Measurements from ENCODE around the gene SLMAP. TPM values are rescaled to one million over a fixed set of nuclear protein-coding genes. Genes with fewer than 3 reads are reported as not detected.

Gene SLMAP
- total RNA-seq, 3 donors from 2014 or later (not counting 1 experiment from before 2014, with no cell fraction given), result 79.4 to 98.6 (median 89.0) TPM

DNA sequence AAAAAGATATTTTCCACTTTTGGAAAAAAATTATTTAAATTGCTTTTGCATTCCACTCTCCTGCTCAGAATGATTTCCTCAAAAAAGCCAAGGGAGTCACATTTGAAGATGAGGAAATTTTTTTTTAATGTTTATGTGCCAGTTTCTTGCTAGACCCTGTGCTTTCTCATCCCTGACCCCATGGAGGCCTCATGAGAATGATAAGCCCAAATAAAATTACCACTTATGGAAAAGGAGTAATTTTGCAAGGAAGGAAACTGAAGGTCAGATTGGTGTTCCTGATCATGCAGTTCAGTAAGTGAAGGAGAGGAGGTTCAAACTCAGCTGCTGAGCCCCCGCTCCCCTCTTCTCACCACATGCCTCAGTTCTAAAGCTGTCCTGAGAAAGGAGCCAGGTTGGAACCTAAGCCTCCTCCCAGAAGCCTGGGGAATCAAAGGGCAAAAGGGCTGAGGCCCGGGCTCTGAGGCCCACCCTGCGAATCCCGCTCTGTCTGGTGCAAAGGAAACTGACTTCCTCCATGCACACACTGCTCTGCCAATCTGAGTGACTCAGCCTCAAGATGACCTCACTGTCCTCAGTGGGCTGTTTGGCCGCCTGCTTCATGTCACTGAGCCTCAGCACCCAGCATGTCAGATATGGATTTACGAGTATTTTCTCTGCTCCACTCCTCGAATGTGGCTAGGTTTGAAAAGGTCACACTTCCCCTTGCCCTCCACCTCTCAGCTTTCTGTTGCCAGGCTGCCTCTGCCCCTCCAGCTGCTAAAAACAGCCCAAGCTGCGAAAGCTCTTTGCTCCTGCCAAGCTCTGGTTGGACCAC, 195.2 kb downstream of the SLMAP start:
- H3K4me1 ChIP-seq (ENCODE audit: control insufficient read depth, insufficient read depth, low read length), result peaks cover 7% of the 10 kb centered on the region
- intact Hi-C loops (cut with micrococcal nuclease), result no loop called here
- H3K9me3 ChIP-seq (ENCODE audit: control insufficient read depth, insufficient read depth, low read length), result no peaks in the 10 kb centered on the region
- Mint-ChIP-seq H3K27ac (no peak overlapping the region), H3K4me1 (peaks cover 0 to 6% of the 10 kb centered on the region in 2 donors), H3K27me3 (ENCODE audit: low read depth in 2 of 2) (peaks cover 0 to 3% of the 10 kb centered on the region in 2 donors), H3K4me3 (no peak overlapping the region), H3K9me3 (no peaks in the 10 kb centered on the region), H3K36me3 (no peaks in the 10 kb centered on the region)
- no peak overlapping the region for H3K27ac ChIP-seq (ENCODE audit: low read length)
- TF ChIP-seq CTCF (IDR thresholded peaks at IDR 0.05), result no peak
- no peaks in the 10 kb centered on the region for H3K27me3 ChIP-seq (ENCODE audit: control insufficient read depth, insufficient read depth, low read length)
- ATAC-seq (peak; percentile 60 to 70 (median 62)), DNase-seq (no peak)
- H3K4me3 ChIP-seq (ENCODE audit: low read length), result no peak overlapping the region
- no peaks in the 10 kb centered on the region for H3K36me3 ChIP-seq (ENCODE audit: control insufficient read depth, insufficient read depth, low read length)
- 38% methylated on average over 8 of the region's 8 CpGs for WGBS (ENCODE audit: insufficient coverage)

- DNase-seq (no peak), ATAC-seq (no peak)
- no peaks in the 10 kb centered on the region for H3K9me3 Mint-ChIP-seq
- TF ChIP-seq CTCF (IDR thresholded peaks at IDR 0.05), result no peak
- peaks cover 7% of the 10 kb centered on the region for H3K4me1 ChIP-seq (ENCODE audit: control insufficient read depth, insufficient read depth, low read length)
- H3K27ac Mint-ChIP-seq, result no peak overlapping the region
- intact Hi-C loops (cut with micrococcal nuclease), result no loop called here
- H3K36me3 Mint-ChIP-seq, result no peaks in the 10 kb centered on the region
- H3K4me1 Mint-ChIP-seq, result peaks cover 0 to 6% of the 10 kb centered on the region in 2 donors
- H3K4me3 ChIP-seq (ENCODE audit: low read length), result no peak overlapping the region
- H3K9me3 ChIP-seq (ENCODE audit: control insufficient read depth, insufficient read depth, low read length), result no peaks in the 10 kb centered on the region
- H3K36me3 ChIP-seq (ENCODE audit: control insufficient read depth, insufficient read depth, low read length), result no peaks in the 10 kb centered on the region
- peaks cover 0 to 3% of the 10 kb centered on the region in 2 donors for H3K27me3 Mint-ChIP-seq (ENCODE audit: low read depth in 2 of 2)
- H3K4me3 Mint-ChIP-seq, result no peak overlapping the region
- H3K27me3 ChIP-seq (ENCODE audit: control insufficient read depth, insufficient read depth, low read length), result no peaks in the 10 kb centered on the region
- WGBS (ENCODE audit: insufficient coverage), result 93% methylated on average over 4 of the region's 4 CpGs
- H3K27ac ChIP-seq (ENCODE audit: low read length), result no peak overlapping the region
Measured at GRCh38 chr3:57952208-57952631, 196.1 kb downstream of the SLMAP start.

DNA sequence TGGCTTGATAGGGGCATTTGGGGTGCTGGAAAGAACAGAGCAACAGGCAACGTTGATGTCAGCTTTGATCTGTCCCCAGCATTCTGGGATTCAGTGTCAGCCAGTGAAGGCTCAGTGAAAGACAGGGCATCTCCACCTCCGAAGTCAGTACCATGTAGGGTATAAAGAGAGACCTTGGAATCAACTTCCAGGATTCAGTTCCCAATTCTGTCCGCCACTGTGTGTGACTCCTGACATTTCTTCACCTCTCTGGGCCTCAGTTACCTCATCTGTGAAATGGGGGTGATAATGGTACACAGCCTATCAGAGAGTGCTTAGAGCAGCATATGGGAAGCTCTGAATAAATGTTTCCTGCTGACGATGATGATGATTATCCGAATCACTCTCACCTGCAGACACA, 196.5 kb downstream of the SLMAP start:
- intact Hi-C loops (cut with micrococcal nuclease), result no loop called here
- Histone ChIP-seq H3K4me1 (ENCODE audit: control insufficient read depth, insufficient read depth, low read length) (peaks cover 7% of the 10 kb centered on the region), H3K27ac (ENCODE audit: low read length) (no peak overlapping the region), H3K9me3 (ENCODE audit: control insufficient read depth, insufficient read depth, low read length) (peaks cover 1% of the 10 kb centered on the region), H3K27me3 (ENCODE audit: control insufficient read depth, insufficient read depth, low read length) (no peaks in the 10 kb centered on the region), H3K36me3 (ENCODE audit: control insufficient read depth, insufficient read depth, low read length) (no peaks in the 10 kb centered on the region), H3K4me3 (ENCODE audit: low read length) (no peak overlapping the region)
- H3K4me3 Mint-ChIP-seq, result no peak overlapping the region
- peaks cover 0 to 6% of the 10 kb centered on the region in 2 donors for H3K4me1 Mint-ChIP-seq
- H3K27ac Mint-ChIP-seq, result no peak overlapping the region
- H3K9me3 Mint-ChIP-seq, result no peaks in the 10 kb centered on the region
- no peaks in the 10 kb centered on the region for H3K36me3 Mint-ChIP-seq
- DNase-seq (no peak), ATAC-seq (no peak)
- TF ChIP-seq CTCF (IDR thresholded peaks at IDR 0.05), result no peak
- WGBS (ENCODE audit: insufficient coverage), result 83% methylated on average over 5 of the region's 5 CpGs
- H3K27me3 Mint-ChIP-seq (ENCODE audit: low read depth in 2 of 2), result peaks cover 0 to under 1% of the 10 kb centered on the region in 2 donors
